ENCODE results near the gene APOBEC3H. TPM values are rescaled to one million over a fixed set of nuclear protein-coding genes. Genes with fewer than 3 reads are reported as not detected.

APOBEC3H gene
- polyA plus RNA-seq, 1 donor = 0.42 TPM

Other genes with a start within 250 kb of the APOBEC3H start
- 25.6 TPM for gene CBX6, start 225.0 kb upstream of the APOBEC3H start, polyA plus RNA-seq
- 0.07 TPM for gene APOBEC3A, start 139.6 kb upstream of the APOBEC3H start, polyA plus RNA-seq
- 3.8 TPM for gene APOBEC3B, start 114.9 kb upstream of the APOBEC3H start, polyA plus RNA-seq
- gene APOBEC3C, start 83.0 kb upstream of the APOBEC3H start, polyA plus RNA-seq = 13.9 TPM
- gene APOBEC3D, start 76.1 kb upstream of the APOBEC3H start, polyA plus RNA-seq = 2.9 TPM
- gene APOBEC3F, start 56.4 kb upstream of the APOBEC3H start, polyA plus RNA-seq = 3.9 TPM
- gene APOBEC3G, start 20.0 kb upstream of the APOBEC3H start, polyA plus RNA-seq = 7.0 TPM
- gene CBX7, start 55.4 kb downstream of the APOBEC3H start, polyA plus RNA-seq = 15.3 TPM
- 7.4 TPM for gene PDGFB, start 147.7 kb downstream of the APOBEC3H start, polyA plus RNA-seq
- gene RPL3, start 222.4 kb downstream of the APOBEC3H start, polyA plus RNA-seq = 3,924 TPM

Data from large intestine (tissue), 1 donor.